ENCODE data around the gene REXO4.
A peak's percentile ranks its signal among the peaks of the same experiment; 100 is the strongest.

The REXO4 gene

GRCh38 chr9:133367778-133368177, 50.0 kb downstream of the REXO4 start:
- no peak for DNase-seq (ENCODE audit: low spot score)

- DNase-seq (ENCODE audit: low spot score): no peak
These were observed 50.6 kb downstream of the REXO4 start for GRCh38 chr9:133367221-133367620.

DNA sequence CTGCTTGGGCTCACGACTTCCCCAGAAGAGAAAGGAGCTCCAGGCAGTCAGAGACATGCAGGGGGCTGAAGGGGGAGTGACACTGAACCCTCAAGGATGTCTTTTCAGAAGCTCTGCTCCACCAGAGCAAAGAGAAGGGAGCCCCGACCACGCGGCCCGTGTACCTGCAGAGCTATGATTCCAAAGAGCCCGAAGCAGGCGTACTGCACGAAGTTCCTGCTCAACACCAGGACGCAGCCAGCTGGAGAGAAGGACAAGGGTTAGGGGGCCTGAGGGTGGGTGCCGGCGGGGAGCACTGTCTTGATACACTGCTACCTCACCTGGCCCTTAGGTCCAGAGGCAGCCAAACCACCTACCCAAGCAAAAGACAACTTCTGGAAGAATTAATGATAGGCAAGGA, 51.4 kb downstream of the REXO4 start:
- DNase-seq (ENCODE audit: low spot score): no peak

DNA sequence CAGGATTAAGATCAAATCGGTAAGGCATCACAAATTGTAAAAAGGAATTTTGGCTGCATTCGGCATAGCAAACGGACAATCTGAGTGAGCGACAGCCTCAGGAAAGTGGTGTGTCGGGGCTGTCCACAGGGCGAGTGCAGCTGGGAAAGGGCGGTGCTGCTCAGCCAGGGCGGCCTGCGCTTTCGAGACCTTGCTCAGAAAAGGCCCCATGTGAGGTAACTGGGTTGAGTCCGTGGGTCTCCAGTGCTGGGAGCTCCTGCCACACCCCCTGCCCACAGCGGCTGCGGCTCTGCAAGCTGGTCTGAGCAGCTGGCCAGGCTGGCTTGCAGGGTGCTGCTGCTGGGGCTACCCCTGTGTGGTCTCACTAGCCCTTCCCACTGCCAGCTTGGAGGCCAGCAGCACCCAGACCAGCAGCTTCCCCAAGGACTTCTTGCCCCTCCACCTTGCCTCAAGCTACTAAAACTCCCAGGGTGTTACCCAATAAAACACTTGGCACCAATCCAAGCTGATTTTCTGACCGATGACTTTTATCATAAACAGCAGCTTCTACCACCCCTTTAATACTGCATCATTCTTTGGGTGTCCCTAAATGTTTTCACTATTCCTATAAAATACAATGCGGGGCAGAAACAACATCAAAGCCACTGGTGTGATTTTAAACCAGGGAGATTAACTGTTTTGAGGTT, 55.3 kb downstream of the REXO4 start:
- DNase-seq (ENCODE audit: low spot score): no peak

GRCh38 chr9:133361507-133362092, 56.2 kb downstream of the REXO4 start:
- no peak for DNase-seq (ENCODE audit: low spot score)

GRCh38 chr9:133360400-133361393, 57.1 kb downstream of the REXO4 start:
- DNase-seq (ENCODE audit: low spot score): no peak

GRCh38 chr9:133359399-133360175, 58.2 kb downstream of the REXO4 start:
- no peak for DNase-seq (ENCODE audit: low spot score)

DNA sequence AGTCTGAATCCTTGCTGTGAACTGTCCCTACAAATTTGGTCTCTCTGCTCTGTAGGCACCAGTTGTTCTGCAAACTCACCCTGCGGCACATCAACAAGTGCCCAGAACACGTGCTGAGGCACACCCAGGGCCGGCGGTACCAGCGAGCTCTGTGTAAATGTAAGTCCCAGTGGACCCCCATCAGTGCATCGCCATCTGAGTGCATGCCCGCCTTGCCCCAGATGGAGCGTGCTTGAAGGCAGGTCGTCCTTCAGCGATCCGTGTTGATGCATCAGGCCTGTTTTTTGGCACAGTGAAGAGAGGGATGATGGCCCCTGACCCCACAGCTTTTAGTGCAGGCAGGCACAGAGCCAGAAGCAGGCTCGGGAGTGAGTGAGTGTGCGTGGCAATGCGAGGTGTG, 60.2 kb downstream of the REXO4 start:
- DNase-seq (ENCODE audit: low spot score): no peak

- DNase-seq (ENCODE audit: low spot score): peak; percentile 76
These were observed 61.3 kb downstream of the REXO4 start, which contains the start of the genes SURF1 and SURF2 for GRCh38 chr9:133356391-133357091. Gene SURF1, minus strand, starts transcription at chr9:133356487. Its CDS starts 34 bp downstream, at chr9:133356453. Gene SURF2, plus strand, starts transcription at chr9:133356550. Its CDS starts 43 bp downstream, at chr9:133356593.

Measured in Ammon's horn (tissue), 1 donor.